ENCODE measurements around the gene CNNM1.

GRCh38 chr10:99399664-99400063, 70.5 kb downstream of the CNNM1 start:
- TF ChIP-seq CTCF (IDR thresholded peaks at IDR 0.05; ENCODE audit: poor library complexity) = no peak
- TF ChIP-seq EZH2 (IDR thresholded peaks at IDR 0.05; ENCODE audit: borderline replicate concordance) = no peak
- TF ChIP-seq EZH2phosphoT487 (IDR thresholded peaks at IDR 0.05; ENCODE audit: low read depth, severe bottlenecking, unreplicated experiment) = no peak
